SHP77 (cell line): ENCODE data around the gene GEMIN7.
A peak's percentile ranks its signal among the peaks of the same experiment; 100 is the strongest.

Experiments used
- DNase-seq, 2 experiments: peaks; one replicate each; lab custom pipeline; 2025; lab: John Stamatoyannopoulos, UW

The GEMIN7 gene

DNA sequence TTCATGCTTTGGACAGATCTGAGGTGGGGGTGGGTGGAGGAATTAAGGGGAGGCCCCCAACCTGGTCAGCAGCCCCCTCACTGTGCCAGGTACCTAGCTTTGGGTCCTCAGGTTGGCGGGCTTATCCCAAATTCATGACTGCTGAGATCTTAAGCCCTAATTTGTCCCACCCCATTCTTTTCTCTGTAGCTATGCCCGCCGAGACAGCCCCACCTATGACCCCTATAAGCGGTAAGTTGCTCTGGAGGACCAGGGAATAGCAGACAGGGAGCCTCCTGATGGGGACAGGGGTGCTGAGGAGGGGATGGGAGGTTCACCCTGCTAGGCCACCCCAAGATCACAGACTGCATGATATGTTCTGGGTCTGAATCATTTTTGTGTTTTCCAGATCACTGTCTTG lies 17.1 kb upstream of the GEMIN7 start:
- no peak for DNase-seq

DNA sequence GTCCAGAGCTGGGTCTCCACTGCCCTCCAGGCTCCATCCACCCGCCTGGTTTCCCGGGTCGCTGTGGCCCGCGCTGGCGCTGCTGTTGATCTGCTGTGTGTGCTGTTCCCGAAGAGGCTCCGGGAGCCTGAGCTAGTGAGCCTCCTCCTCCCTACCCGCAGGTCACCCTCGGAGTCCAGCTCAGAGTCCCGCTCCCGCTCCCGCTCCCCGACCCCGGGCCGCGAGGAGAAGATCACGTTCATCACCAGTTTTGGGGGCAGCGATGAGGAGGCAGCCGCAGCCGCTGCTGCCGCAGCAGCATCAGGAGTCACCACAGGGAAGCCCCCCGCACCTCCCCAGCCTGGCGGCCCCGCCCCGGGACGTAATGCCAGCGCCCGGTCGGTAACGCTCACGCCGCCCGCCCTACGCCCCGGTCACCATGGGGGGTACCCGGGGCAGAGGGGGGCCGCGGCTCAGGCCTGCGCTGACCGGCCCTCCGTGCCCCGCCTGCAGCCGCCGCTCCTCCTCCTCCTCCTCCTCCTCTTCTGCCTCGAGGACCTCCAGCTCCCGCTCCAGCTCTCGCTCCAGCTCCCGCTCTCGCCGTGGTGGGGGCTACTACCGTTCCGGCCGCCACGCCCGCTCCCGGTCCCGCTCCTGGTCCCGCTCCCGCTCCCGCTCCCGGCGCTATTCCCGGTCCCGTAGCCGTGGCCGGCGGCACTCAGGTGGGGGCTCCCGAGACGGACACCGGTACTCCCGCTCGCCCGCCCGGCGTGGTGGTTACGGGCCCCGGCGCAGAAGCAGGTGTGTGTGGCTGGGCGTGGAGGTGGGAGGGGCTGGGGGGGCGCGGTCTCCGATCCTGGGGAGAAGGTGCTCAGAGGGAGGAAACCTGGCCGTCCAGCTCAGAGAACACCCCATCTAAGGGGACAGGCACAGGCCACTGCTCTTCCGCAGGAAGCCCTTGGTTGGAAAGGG lies 14.9 kb upstream of the GEMIN7 start:
- DNase-seq = no peak

DNA sequence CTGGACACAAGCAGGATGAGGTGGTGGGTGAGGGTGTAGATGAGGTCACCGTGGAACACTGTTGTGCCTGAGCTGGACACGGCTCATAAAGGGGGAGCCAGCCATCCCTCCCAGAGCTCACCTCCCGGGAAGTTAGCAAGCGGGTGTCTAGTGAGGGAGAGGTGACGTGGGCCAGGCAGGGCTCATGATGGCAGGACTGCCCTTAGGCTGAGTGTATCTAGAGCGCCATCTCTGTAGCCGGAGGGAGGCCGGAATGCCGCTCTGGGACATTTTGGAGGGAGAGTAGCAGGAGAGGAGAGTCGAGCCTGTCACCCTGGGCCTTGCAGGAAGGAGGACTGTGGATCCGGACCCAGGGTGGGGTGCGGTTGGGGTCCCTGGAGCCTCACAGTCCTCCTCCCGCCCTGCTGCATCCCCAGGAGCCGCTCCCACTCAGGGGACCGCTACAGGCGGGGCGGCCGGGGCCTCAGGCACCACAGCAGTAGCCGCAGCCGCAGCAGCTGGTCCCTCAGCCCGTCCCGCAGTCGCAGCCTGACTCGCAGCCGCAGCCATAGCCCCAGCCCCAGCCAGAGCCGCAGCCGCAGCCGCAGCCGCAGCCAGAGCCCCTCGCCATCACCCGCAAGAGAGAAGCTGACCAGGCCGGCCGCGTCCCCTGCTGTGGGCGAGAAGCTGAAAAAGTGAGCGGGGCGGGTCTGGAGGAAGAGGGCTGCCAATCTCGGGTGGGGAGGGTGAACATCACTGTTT lies 12.0 kb upstream of the GEMIN7 start:
- DNase-seq = no peak

DNA sequence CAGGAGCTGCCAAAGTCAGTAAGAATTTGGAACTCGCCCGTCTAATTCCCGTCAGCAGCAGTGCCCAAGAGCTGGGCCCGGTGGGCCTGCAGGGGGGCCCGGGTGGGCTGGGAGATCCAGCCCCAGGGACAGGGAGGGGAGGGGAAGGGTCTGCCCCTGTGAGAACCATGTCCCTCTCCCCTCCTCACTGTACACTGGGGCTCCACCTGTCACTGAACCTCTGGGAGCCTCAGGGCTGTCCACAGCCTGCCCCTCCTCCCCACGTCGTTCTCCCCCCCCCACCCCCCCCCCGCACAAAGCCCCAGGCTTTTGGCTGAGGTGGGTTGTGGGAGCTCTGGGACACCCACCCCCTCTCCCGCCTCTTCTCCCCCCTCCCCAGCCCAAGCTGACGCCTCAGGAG lies 11.0 kb upstream of the GEMIN7 start:
- no peak for DNase-seq

DNA sequence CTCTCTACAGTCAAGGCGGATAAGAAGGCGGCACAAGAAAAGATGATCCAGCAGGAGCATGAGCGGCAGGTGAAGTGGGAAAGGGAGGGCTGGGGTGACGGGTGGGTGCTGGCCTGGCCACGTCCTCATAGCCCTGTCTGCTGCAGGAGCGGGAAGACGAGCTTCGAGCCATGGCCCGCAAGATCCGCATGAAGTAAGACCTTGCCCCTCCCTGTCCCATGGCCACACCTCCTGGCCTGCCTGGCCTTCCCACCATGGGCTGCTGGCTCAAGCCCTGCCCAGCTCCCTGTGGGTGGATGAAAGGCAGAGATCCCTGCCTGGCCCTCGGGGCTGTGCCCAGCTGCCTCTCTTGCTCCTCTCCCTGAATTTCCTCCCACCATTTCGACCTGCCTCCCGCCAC lies 10.0 kb upstream of the GEMIN7 start:
- DNase-seq = no peak

DNA sequence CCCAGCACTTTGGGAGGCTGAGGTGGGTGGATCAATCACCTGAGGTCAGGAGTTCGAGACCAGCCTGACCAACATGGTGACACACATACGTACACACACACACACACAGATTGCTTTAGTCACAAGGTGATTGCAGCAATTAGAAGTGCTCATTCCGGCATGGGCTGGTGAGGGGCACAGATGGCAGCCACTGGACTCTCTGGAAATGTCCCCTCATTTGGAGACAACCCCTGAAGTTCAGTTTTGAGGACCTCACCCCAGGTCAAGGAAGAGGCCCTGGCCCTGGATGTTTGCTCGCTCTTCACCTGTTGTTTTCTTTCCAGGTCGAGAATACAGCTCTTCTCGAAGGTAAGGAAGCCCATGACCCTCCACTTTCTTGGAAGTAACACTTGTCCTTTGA lies 8.8 kb upstream of the GEMIN7 start:
- no peak for DNase-seq

DNA sequence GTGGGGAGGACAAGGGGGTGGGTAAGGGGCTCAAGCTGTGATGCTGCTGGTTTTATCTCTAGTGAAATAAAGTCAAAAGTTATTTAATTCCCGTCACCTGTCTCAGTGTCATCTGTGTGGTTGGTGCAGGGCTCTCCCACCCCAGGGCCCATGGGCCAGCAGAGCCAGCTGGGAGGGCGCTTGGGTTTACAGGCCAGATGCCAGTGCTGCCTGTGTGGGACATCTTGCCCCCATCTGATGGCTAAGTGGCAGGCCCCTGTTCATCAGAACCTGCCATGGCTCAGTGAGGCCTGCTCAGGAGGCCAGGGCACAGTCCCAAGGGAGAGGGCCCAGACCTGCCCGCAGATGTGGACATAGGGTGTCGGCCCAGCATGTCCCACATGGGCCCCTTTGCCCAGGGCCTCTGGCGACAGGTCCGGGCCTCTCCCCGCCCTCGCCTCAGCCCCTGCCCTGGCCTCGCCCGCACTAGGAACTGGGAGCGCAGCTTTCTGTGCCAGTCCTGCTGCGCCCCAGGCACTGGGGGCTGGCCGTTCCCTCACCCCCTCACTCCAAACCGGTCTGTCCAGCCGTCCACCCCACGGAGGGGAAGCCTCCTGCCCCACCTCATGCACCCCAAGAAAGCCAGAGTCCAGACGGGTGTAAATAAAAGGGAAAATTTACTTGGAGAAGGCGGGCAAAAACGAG lies 8.1 kb upstream of the GEMIN7 start:
- no peak for DNase-seq

DNA sequence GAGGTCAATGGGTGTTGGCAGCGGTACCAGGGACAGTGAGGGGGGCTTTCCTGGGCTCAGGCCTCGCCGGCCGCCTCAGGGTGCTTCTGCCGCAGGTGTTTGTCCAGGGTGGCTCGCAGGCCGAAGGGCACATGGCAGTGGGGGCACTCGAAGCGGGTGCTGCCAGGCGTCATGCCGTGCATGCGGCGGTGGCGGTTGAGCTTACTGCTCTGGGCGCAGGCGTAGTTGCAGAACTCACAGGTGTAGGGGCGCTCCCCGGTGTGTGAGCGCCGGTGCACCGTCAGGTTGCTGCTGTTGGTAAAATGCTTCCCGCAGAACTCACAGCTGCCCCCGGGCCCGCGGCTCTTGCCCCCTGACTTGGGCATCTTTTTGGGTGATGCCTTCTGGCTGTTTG lies 7.5 kb upstream of the GEMIN7 start:
- no peak for DNase-seq

DNA sequence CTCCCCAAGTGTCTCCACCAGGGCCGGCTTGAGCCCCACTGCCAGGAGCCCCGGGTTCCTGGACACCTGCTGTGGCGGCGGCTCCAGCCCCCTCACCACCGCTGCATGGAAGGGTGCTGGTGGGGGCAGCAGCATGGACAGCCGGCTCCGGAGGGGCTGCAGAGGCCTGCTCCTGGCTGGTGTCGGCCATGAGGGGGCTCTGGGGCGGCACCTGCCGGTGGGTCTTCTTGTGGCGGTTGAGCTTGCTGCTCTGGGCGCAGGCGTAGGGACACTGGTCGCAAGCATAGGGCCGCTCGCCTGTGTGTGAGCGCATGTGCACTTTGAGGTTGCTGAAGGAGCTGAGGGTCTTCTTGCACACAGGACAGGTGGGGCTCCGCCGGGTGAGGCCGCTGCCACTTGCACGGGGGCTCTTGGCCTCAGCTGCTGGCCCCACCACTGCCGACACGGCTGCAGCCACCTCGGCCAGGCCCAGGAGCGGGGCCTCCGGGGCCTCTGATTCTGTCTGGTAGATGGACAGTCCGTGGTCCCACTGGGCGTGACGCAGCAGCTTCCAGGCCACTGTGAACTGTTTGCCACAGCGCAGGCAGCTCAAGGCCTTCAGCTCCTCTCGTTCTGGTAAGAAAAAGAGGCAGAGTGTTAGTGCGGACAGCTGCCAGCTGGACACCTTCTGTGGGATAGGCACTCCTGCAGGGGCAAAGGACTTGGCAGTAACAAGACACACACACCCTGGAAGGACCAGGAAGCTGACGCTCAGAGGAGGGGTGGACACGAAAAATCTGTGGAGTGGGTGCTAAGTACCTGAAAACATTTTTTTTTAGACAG lies 6.9 kb upstream of the GEMIN7 start:
- no peak for DNase-seq

DNA sequence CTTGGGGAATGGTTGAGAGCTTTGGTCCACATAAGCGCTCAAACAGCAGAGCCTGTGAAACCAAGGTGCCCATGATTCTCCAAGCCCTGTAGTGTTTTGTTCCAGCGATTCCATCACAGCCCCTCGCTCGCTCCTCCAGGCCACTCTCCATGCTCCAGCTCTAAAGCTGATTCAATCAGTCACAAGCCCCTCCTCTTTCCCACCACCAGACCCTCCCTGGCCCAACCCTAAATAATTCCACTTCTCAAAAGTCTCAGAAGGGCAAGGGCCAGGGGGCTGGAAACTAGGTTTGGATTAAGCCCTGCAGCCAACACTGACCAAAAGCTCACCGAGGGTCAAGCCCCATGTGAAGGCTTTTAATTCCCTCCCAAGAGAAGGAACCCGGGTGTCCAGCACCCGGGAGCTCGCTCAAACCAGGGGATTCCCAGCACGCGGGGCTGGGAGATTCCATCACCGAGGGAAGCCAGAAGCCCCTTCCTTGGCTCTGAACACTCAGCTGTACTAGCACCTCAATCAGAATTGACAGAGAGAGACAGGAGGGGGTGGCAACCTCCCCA lies 4.2 kb upstream of the GEMIN7 start:
- DNase-seq = no peak

DNA sequence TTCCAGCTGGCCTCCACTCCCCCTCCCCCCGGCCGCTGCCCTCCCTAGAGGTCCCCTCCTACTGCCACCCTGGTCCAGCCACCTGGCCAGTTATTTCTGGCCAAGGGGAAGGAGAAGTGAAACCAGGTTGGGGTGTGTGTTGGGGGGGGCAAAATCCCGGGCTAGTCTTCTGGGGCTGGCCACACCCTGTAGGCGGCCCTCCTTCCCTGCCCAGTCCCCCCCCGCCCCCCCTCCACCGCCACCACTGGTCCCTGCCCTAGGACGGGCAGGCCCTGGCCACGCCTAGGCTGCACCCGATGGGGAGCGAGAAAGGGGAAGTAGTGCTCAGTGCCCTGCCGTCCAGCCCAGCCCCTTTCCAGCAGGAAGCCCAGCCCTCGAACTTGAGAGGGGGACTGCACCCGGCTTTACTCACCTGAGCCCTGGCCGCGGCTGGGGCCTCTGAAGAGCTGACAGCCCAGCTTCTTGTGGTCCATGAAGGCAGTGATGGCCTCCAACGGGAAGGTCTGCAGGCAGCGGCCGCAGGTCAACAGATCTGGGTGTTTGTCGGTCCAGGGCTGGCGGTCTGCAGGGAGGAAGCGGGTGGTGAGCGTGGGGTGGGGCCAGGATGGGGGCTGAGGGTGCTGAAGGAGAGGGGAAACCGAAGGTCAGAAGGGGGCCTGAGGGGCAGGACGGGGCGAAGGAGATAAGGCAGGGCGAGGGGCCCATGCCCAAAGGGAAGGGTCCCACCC lies 3.6 kb upstream of the GEMIN7 start:
- peak; percentile 30 to 38 for DNase-seq

DNA sequence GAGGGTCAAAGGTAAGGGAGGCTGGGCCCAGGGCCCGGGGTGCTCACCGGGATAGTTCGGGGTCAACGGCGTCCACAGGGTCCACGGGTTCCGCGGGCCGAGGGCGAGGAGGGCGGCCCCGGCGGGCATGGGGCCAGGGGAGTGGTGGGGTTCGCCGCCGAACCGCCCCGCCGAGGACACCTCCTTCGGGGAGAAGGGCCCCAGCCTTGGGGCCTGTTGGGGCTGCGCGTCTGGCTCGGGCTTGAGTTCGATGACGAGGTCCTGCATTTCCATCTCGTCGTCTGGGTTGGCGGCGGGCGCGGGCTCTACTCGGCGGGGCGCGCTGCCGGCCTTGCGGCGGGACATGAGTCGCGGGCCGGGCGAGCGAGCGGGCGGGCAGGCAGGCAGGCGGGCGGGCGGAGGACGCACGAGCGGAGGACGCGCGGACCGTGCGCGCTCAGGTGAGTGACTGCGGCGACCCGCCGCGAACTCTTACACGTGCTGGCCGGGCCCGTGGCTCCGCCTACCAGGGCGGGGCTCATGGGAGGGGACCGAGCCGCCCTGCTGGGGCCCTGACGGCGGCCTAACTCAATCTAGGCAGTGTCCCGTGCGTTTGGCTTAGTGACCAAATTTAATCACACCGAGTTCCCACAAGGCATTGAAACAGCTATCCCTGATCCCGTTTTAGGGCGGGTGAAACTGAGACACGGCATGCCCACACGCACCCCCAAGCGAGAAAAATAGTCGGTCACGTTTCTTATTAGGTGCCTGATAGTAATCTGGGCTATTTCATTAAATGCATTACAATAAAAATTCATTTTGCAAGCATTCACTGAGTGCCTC lies 2.8 kb upstream of the GEMIN7 start, which contains the start of gene ZNF296:
Gene ZNF296 (minus strand): TSS at position 450 of the 822 bp plus-strand sequence. CDS start 105 bp downstream, at position 345.
- peak; percentile 61 to 80 for DNase-seq

DNA sequence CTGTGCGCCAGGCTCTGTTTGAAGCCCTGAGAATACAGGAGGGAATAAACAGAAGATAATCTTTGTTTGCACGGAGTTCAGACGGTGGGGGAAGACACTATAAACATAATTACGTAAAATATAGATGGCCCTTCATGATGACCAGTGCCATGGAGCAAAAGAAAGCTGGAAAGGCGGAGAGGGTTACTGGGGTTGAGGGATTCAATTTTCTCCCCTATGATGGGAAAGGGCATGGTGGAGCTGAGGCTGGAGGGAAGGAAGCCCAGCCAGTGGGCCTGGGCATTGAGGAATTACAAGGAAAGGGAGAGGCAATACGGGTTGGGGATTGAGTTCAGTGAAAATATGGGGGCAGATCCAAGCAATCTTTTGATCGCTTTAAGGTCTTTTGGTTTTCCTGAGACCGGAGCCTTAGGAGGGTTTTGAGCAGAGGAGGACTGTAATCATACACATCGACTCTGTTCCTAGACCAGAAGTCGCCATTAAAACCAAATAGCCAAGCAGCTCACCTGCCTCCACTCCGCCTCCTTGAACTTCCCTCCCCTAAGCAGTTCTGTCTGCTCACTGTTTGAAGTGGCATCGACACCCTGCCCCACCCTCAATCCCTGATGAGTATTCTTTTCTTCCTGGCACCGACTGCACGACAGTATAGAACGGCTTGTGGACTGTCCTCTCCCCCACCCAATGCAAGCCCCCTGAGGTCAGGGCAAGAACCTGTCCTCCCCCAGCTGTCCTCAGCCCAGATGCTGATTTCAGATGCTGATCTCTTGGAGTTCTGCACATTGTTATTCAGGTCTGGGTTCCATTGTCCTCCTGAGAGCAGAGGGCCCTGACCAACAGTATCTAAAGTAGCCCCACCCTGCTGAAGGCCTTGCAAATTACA lies 2.0 kb upstream of the GEMIN7 start:
- DNase-seq = peak in 1 of 2 experiments; percentile 3

DNA sequence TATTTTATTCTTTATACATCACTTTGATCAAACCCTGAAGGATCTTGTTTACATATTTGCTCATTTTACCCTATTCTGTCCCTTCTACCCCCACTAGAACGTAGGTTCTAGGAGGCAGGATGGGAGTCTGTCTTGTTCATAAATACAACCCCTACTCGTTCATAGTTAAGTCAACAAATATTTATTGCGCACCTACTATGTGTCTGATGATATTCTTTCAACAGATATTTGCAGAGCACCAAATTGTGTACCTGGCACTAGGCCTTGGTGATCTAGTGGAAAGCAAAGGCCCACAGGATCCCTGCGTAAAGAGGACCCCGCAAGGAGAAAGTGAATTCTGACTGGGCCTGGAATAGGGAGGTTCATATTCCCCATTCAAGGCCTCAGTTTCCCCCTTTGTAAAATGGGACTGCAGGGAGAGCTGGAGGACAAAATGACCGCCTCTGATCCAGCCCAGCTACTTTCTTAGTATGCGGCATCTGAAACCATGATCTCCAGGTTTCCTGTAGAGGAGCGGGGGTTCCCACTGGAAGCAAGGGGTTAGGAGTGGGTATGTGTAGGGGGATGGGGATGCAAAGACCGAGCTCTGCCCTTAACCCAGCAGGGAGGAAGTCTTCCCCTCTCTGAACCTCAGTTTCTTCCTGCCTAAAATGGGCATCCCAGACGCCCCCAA lies 534 bp upstream of the GEMIN7 start:
- DNase-seq = no peak

DNA sequence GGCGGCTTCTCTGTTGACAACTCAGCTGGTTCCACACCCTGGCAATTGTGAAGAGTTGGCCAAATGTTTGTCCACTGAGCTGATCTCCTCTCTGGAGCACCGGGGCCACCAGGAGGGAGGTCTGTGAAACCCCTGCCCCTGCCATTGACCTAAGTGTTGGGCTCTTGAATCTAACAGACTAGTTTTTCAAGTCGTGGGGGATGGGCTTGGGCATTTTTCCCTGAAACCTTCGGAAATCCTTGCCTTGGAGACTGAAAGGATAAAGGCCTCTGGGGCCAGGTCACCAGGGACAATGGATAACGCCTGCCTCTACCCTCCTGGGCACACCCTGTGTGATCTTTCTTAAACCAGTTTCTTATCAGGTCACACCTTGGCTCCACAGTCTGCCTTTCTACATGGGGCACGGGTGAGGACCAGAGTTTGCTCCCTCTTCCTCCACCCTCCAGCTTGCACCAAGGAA lies 881 bp downstream of the GEMIN7 start:
- no peak for DNase-seq

DNA sequence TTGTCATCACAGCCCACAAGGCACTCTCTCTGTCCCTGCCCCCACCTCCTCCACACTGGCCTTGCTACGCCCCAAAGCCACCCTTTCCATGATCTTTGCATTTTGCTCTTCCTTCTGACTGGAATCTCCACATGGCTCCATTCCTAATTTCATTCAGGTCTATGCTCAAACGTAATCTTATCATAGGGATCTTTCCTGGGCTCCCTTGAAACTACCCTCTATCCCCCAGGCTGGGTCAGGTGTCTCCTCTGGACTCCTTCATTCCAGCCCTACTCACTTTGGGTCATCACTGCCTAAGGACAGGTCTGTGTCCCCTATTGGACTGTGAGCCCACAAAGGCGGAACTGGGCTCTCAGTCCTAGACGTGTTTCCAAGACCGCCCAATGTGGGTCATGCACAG lies 3.1 kb downstream of the GEMIN7 start:
- DNase-seq = no peak

DNA sequence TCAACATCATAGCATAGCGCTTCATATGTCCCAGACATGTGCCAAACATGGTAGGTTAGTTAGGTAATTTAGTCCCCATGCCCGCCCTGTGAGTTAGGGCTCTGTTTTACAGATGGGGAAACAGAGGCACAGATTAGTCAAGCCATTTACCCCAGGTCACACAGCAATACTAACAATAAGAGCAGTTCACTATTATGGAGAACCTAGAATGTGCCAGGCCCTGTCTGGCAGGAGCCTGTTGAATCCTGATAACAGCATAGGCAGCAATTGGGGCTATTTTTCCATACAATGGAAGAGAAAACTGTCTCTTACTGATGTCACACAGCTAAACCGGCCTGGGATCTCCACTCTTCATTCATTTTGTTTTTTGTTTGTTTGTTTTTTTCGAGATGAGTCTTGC lies 7.4 kb downstream of the GEMIN7 start:
- no peak for DNase-seq

DNA sequence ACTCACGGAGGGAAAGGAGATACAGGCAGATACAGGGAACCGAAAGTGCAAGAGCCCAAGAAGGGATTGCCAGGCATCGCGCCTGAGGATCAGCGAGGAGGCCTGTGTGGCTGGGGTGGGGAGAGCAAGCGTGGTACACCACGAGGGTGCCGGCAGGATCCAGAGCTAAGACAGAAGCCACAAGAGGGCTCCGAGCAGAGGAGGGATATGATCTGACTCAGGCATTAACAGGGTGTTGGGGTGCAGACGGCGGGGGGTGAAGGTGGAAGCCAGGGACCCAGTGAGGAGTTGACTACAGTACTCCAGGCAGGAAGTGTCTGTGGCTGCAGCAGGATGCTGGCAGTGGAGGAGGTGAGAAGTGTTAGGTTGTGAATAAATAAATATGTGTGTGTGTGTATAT lies 8.5 kb downstream of the GEMIN7 start:
- DNase-seq = no peak
